OCI-M2 (cell line): ENCODE data around the gene GALNT12.

Experiments used
- DNase-seq: peaks from one replicate; lab custom pipeline; 2025; ENCODE audit not compliant: unreplicated experiment; lab: John Stamatoyannopoulos, UW

Gene GALNT12

DNA sequence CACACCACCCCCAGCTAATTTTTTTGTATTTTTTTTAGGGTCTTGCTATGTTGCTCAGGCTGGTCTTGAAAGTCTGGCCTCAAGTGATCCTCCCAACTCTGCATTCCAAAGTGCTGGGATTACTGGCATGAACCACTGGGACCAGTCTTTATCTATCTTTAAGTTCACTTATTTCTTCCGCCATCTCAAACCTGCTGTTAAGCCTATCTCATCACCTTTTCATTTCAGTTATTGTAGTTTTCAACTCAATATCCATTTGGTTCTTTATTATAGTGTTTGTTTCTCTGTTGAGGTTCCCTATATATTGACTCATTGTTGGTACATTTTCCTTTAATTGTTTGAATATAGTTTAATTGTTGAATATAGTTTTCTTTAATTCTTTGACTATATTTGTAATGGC, 48.1 kb downstream of the GALNT12 start:
- DNase-seq: no peak

DNA sequence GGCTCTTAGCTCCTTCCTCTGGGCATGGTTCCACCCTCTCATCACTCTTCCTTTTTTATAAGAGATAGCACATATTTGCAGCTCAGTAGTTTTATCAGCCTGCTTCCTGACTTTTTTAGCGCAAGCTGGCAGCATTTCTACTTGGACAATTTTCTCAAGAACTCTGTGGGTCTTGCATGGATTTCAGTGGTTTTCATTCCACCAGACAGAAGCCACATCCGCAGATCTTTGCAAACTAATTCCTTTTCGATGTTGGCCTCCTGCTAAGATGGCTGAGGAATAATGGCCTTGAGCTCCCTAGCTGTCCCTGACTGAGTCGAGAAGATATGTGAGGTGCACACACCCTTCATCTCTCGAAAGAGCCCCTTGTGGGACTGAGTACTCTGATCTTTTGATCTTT, 49.5 kb downstream of the GALNT12 start:
- DNase-seq: no peak

DNA sequence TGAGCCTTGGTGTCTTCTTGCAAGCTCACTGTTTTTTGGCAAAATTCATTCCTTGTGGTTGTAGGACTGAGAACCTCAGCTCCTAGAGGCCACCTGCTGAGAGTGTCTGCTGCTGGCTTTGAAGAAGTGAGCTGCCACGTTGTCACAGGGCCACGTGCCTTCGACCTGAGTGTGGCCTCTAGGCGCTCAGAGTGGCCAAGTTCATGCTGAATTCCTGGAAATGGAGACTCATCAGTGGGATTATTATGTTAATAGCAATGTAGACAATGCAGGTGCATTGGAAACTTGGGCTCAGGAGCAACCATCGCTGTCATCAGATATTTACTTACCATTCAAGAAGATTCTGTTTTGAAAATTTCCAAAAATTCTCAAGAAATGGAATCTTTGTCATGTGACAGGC, 52.5 kb downstream of the GALNT12 start:
- DNase-seq: no peak

DNA sequence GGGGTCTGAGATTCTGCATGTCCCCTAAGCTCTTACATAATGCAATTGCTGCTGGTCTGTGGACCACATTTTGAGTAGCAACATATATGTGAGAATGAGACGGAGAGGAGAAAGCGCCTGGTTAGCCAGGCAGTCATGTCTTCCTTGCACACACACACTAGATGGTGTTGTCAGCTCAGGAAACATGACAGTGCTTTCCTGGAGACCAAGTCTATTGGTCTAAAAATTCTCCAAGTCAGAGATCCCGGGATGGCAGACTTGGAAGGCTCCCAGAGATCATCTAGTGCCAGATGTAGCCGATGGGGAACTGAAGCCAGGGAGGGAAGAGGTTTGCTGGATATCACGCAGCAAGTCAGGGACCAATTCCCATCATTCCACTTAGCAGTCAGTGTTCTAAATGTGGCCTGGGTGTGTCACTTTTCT, 53.4 kb downstream of the GALNT12 start:
- DNase-seq: no peak

DNA sequence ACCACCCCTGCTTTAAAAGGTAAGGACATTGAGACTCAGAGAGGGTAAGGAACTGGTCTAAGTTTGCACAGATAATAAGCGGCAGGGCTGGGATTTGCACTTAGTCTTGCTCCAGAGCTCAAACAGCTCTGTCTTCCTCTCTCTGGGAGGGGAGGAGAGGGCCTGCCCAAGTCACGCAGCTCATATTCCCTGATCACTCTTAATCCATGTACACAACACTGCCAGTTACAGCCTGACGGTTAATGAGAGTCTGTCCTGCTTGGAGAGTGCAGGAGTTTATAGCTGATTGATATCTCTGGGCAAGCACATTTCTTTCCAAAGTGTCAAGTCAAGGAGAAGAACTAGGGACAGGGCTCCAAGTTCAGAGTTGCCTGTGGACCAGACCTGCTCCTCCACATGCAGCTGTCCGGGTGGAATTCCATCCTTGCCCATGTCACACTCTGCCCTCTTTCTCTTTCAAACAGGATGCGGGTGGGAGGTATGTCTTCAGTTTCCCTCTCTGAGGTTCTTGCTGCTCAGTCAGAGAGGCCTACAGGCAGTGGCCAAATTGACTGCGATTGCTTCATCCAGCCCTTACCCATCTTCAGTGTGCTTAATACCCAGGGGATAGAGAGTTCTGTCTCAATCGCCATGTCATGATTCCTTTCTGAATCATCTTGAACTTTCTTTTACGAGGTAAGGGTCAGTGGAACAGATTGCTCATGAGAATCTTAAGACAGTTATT, 54.5 kb downstream of the GALNT12 start:
- no peak for DNase-seq

DNA sequence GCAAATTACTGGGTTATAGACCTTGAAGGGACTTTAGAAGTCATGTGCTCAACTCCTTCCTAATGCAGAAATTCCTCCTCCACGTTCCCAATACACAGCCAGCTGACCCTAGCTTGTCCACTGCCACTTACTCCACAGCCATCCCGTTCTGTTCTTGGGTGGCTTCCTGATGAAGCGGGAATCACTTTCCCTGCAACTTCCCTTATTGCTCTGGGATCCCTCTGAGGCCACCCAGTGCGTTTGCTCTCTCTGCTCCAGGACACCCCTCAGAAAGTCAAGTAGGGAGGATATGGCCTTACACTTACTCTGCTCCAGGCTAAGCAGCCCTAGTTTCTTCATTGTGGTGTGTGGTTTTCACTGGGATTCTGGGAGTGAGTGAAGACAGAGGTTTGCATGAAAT, 55.5 kb downstream of the GALNT12 start:
- DNase-seq: no peak

DNA sequence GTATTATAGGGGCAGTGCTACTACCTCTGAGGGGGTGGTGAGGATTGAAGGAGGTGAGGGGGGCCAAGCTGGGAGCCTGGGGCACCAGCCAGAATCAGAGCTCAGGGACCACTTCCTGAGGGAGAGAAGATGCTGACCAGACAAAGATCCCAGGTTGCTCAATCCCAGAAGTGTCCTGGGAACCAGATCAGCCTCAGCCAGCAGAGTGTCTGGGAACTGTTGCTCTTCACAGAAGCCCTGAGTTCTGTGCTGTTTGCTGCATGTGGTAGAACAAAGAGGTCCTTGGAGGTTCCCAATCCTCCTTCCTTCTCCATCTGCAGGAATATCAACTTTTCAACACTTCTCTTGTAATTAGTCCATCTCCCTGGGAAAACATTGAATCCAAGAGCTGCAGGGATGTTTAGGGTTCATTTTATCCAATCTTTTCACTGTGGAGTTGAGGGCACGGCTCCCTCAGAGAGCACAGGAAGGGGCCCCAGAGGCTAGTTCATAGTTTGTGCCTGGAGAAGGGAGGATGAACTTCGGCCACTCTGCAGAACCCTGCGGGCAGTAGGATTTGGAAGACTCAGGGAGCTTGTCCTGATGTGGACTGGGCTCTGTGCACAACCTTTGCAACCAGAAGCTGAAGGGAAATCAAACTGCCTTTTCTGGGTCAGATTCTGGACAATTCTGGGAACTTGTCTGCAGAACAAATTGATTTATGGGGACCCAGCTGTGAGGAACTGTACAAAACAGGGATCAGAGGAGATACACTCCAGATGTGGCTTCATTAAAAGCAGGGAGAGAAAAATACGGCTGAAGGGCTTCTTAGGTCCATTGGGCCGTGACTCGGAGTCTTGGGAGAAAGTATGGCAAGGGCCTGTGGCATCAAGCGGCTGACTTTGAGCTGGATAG, 57.1 kb downstream of the GALNT12 start:
- DNase-seq: no peak

DNA sequence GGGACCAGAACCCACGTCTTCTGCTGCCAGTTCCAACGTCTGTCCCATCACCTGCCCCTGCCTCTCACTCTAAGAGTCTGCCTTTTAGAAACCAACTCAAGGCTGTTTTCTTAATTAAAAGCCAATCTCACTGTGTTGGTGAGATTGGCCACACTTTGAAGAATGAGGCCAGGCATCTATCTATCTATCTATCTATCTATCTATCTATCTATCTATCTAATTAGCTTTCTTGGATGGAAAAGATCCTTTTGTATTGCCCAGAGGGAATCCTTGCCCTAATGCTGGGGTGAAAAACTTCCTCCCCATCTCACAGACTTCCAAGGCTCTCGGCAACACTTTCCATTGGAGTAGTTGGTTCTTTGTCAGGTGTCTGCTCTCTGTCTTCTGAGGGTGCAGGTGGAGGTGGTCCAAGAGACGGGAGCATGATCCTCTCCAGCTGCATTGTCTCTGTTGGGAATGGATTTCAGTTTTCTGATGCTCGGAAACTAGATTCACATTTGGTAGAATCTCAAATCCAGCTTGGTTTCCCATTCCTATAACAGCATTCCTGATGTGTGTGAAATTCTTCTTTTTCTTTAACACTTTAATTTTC, 57.9 kb downstream of the GALNT12 start:
- no peak for DNase-seq

DNA sequence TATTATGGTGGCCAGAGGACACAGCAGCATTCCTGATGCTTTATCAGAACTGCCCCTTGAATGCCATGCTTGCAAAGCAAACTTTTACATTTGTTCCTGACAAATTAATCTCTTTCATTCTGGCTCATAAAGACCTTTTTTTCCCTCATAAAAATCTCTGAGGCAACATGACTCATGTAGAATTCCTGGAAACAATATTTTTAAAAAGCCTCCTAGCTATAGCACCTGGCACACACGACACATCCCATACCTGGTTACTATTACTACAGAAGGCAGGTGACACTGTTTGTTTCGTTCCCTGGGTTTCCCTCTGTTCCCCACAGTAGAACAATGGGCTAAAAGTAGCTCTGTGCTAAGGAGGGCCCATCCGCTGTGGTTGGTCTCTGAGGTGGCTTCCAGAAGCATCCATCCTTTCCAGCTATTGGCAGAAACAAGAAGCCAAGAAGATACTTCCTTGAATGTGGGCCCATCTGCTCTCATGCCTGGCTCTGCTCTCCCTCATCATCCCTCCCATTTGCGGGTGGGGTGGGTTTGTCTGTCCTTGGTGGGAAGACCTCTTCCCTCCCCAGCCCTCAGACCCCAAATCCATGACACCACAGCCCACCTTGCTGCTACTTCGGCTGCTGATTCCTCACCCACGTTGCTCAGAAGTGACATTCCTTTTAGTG, 59.1 kb downstream of the GALNT12 start:
- DNase-seq: no peak

DNA sequence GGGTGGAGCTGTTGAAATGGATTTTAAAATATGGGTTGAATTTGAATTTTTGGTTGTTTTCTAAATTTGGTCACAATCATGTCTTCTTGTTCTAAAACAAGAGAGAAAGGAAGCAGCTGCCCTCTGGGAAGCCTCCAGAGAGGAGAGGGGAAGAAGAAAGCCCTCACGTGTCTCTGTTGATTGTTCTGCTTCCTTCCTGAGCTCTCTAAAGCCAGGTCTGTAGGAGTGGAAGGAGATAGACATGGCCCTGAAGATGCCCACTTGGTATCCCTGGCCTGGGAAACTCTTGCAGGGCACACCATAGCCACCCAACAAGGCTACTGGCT, 59.6 kb downstream of the GALNT12 start:
- DNase-seq: no peak

DNA sequence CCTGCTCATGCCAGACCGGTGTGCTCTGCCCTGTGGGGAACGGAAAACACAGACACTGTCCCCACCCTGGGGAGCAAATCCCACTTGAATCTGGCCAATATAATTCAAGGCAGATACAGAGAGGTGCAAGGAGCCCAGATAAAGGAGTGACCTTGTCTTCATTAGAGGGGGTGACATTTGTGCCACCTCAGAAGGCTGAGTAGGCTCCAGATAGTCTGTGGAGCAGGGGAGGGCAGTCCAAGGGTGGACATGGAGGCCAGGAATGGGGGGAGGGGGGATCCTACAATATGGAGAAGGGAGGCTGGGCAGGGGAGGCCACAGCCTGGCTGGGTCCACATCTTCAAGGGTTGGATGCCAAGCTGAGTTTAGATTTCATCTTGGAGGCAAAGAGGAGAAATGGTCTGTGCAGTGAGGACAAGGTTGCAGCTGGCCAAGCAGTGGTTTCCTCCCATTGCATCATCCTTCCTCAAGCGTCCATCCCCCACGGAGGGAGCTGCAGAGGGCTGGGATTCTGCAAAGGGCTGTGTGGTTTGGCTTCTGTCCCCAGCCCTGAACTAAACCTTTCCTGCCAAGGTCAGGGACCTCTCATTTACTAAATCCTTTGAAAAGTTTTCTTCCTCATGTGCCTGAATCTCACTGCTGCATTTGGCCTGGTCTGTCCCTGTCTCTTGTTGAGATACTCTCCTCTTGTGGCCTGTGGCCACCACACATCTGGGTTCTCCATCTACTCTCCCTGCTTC, 60.1 kb downstream of the GALNT12 start:
- DNase-seq: no peak

DNA sequence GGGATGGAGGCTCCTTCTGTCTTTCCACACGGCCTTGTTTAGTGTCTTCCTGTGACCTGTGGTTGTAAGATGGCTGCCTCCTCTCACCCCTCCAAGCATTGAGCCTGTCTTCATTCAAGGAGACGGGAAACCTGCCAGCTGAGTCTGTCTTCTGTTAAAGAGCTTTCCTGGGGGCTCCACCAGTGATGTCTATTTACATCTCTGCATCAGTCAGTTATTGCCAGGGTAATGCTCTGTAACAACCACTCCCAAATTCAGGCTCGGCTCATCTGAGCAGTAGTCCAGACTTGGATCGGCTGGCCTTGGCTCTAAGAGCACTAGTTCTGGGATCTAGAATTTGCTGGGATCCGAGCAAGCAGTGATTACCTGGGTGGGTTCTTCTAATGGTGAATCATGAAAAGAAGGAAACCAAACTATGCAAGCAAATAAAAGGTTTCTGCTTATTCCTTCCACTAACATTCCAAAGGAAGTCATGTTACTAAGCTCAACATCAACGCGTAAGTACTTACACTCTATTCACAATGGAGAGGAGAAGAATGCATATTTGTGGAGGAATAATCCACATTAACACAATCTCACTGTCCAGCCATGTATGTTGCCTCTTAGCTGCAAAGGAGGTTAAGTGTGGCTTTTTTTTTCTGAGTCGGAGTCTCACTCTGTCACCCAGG, 61.7 kb downstream of the GALNT12 start:
- no peak for DNase-seq

DNA sequence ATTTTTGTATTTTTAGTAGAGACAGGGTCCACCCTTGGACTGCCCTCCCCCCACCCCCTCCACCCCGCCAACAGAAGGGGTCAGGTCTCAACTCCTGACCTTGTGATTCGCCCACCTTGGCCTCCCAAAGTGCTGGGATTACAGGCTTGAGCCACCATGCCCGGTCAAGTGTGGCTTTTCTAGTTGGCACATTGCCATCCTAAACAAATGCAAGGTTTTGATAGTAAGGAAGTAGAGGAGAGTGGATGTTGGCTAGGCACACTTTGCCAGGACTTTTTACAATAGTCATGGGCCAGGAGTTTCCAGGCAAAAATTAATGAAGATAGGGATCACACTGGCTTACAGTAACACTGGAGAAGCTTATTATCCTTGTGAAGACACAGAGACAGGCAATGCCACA, 62.4 kb downstream of the GALNT12 start:
- no peak for DNase-seq

DNA sequence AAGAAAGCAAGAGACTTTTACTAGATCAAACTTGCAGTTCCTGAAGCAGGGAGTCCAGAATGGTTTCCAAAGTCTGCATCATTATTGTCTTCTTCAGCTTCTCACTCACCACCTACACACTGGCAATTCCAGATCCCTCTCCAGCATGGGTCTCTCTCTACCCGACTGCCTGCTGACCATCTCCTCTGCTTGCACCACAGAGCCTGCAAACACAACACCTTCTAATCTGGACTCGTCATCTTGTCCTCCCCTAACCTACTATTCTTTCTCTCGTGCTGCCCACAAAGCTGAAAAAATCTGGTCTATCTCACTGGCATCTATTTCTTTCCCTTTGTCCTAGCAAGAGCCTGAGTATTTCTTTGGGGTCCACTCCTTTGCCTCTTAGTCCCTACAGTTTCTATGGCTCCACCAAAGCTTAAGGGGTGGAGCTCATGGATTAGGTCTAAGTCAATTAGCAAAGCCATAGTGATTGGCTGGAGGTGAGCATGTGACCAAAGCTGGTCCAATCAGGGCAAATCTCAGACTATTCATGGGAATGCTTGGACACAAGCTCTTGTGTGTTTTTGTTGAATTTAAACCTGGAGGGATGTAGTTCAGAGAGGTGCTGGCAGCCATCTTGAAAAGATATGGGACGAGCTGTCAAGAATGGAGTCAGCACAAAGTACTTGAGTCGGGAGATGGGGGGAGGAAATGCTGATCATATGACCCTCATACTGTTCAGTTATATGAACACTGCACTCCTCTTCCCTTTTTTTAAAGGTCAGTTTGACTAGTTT, 63.5 kb downstream of the GALNT12 start:
- DNase-seq: no peak

DNA sequence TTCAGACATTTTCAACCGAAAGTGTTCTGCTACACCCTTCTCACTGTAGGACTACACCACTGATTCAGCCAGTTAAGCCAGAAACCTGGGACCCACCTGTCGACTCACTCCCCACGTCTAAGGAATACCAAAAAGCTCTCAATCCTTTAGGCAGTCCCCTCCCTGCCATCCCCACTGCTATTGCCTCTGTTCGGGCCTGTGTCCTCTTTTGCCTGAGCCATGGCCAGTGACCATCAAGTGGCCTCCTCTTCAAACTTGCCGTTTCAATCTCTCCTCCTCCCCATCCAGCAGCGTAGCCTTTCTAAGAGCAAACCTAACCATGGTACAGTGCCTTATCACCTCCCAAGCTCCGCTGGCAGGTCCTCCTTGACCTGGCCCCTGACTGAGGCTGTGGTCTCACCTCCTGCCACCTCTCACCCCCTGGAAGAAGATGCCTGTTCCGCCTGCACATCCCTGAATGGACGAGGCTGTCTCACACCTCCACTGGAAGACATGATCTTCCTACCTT, 64.1 kb downstream of the GALNT12 start:
- DNase-seq: no peak

DNA sequence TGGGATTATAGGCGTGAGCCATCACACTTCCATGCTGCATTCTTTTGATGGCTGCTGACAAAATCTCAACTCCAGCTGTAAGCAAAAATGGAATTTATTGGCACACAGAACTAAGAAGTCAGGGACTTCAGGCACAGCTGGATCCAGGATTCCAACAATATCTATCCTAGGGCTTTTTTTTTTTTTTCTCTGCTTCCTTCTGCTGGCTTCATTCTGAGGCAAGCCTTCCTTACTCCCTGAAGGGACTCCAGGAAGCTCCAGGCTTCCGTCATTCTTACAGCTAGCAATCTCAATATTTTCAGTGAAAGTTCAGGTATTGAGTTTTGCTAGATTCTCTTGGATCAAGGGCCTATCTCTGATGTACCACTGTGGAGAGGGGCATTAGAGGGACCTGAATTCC, 66.1 kb downstream of the GALNT12 start:
- DNase-seq: no peak

DNA sequence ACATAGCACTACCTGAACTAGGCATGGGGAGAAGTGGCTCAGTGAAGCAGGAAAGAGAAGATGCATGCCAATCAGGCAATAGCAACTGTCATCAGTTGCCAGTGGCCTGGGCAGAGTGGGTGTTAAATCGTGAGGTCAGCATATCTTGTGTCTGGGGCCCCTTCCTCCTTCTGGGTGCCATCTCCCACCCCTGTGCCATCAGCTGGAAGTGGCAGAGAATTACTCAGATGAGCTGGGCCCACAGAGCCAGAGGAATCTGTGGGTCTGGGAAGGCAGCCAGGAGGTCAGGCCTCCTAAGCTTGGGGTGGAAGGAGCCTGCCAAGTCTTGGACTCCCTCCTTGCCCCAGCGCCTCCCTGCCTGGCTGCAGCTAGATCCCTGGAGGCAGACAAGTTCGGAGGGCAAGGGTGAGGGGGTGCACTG, 66.5 kb downstream of the GALNT12 start:
- no peak for DNase-seq

DNA sequence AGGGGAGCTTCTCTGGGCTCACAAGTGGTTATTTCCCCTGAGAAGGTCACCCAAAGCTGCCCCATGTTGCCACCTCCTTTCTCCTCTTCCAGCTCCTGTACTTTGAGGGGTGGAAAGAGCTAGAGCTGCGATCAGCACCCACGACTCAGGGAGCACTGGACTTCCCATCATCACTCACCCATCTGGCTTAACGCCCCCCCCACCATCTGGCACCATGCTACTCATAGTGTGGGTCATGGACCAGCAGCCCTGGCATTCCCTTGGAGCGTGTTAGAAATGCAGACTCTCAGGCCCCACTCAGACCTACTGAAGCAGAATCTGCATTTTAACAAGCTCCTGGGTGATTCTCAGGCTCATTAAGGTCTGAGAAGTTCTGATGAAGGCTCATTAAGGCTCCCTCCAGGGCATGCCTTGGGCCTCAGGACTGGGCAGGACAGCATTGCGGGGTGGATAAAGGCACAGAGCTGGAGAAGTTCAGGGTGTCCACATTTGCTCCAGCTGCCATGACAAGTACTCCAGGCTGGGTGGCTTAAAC, 67.3 kb downstream of the GALNT12 start:
- DNase-seq: no peak

DNA sequence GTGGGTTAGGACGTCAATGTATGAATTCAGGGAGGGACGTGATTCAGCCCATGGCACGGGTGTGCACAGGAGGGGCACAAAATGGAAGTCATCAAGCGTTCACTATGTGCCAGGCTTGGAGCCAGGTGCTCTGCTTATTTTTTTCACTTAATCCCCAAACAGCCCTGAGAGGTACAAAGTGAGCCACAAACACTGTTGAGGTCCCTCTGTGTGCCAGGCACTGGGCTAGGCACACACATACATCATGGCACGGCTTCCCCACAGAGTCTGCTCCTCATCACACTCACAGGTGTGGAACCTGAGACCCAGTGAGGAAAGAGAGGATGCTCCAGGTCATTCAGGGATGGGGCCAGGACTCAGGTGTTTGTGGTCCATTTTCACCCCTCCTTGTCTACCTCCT, 68.1 kb downstream of the GALNT12 start:
- no peak for DNase-seq
